ENCODE results near the gene FAM131C.

The FAM131C gene

DNA sequence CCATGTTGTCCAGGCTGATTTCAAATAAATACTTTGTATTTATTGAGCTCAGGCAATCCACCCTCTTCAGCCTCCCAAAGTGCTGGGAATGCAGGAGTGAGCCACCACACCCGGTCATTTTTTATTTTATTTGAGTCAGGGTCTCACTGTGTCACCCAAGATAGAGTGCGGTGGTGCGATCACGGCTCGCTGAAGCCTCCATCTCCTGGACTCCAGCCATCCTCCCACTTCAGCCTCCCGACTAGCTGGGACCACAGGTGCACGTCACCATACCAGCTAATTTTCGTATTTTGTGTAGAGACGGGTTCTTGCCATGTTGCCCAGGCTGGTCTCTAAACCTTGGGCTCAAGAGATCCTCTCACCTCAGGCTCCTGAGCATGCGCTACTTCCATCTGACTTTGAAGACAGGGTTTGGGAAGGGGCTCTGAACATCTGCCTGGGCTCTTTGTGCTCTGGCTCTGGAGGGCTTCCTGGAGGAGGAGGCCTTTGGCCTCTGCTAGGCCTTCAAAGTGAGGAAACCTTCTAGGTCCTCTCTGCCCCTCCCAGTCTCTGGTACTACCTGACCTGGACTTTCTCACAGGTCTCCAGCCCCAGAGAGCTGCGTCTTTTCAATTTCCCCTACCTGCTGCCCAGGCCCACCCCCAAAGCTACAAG, 61.4 kb downstream of the FAM131C start:
- TF ChIP-seq, protein P1, sequence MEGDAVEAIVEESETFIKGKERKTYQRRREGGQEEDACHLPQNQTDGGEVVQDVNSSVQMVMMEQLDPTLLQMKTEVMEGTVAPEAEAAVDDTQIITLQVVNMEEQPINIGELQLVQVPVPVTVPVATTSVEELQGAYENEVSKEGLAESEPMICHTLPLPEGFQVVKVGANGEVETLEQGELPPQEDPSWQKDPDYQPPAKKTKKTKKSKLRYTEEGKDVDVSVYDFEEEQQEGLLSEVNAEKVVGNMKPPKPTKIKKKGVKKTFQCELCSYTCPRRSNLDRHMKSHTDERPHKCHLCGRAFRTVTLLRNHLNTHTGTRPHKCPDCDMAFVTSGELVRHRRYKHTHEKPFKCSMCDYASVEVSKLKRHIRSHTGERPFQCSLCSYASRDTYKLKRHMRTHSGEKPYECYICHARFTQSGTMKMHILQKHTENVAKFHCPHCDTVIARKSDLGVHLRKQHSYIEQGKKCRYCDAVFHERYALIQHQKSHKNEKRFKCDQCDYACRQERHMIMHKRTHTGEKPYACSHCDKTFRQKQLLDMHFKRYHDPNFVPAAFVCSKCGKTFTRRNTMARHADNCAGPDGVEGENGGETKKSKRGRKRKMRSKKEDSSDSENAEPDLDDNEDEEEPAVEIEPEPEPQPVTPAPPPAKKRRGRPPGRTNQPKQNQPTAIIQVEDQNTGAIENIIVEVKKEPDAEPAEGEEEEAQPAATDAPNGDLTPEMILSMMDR (conservative IDR thresholded peaks at IDR 0.05; ENCODE audit: low read depth, low read length): no peak
- DNase-seq (ENCODE audit: low read depth): no peak
- H3K4me3 ChIP-seq (ENCODE audit: low read depth, low read length): no peak overlapping the region

DNA sequence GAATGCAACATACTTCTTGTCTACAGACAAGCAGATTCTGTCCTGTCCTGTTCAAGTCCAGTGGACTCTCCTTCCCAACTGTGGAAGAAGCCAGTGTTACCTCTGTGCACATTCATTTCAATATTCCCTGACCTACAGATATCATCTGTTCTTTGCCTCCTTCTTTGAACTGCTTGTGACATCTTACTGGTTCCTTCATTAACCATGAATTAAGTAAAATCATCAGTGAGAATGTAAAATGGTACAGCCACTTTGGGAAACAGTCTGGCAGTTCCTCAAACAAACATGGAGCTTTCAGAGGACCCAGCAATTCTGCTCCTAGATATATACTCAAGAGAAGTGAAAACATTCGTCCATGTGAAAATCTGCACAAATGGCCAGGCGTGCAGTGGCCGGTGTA, 62.6 kb downstream of the FAM131C start:
- DNase-seq (ENCODE audit: low read depth): no peak
- TF ChIP-seq, protein P1 (conservative IDR thresholded peaks at IDR 0.05; ENCODE audit: low read depth, low read length): no peak

DNA sequence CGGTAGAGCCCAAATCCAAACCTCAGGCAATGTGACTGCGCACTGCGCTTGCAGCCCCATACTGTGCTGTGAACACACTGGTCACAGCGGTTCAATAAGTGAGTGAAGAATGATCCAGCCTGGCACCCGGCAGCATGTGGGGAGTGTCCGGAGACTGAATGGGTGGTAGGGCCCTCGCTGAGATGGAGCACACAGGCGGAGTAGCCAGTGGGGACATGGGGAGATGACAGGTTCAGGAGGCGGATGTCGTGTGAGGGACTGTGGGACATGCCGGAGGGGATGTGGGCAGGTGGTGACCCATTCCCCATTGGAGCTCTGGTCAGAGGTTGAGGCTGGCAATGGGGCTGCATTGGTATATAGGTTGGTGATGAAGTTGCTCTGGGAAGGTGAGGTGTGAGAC, 63.8 kb downstream of the FAM131C start:
- TF ChIP-seq, protein P1 (conservative IDR thresholded peaks at IDR 0.05; ENCODE audit: low read depth, low read length): no peak
- DNase-seq (ENCODE audit: low read depth): no peak
- H3K4me3 ChIP-seq (ENCODE audit: low read depth, low read length): no peak overlapping the region

More for the DNA sequence above, 62.6 kb downstream of the FAM131C start:
- H3K4me3 ChIP-seq (ENCODE audit: low read depth, low read length): no peak overlapping the region

DNA sequence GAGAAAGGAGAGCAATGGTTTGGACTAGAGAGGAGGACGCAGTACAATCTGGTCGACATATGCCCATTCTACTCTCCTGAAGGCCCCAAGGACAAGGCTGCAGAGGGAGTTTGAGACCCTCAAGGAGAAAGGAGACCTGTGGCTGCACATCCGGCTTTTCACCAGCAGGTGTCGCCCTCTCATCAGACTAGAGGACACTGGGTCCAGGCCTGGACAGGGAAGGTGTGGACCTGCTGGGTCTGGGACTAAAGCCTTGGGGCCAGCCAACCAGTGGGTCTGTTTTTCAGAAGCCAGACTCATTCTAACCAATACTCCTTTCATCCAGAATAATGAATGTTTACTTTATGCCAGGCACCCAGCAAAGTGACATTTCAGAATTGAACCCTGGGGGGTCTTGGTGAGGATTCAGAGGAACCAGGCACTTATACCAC, 64.4 kb downstream of the FAM131C start:
- no peak overlapping the region for H3K4me3 ChIP-seq (ENCODE audit: low read depth, low read length)
- peak; percentile 81 for DNase-seq (ENCODE audit: low read depth)
- TF ChIP-seq, protein P1 (conservative IDR thresholded peaks at IDR 0.05; ENCODE audit: low read depth, low read length): peak; percentile 98

All from choroid plexus epithelial cell (primary cell).